GM11168 (cell line): ENCODE data around the gene IDH3G.
"Not testable (repeated sequence)": the region's sequence is repeated elsewhere in the genome, so short reads cannot be mapped to it uniquely, and the experiment has no call there.

ENCODE experiments used
- in situ Hi-C: fragments of 300-500 bp; cut with MboI; formaldehyde crosslinking; loops from one replicate; pipeline ENCODE4 v1.12.0; 2022; ENCODE audit warnings: low sequenced_read_pairs; ENCODE audit not compliant: unreplicated experiment

The IDH3G gene

GRCh38 chrX:153794018-153794896 lies at the start of gene IDH3G, which contains the start of gene SSR4:
Gene IDH3G (minus strand): TSS chrX:153794375. CDS start chrX:153794326, 49 bp downstream.
Gene SSR4 (plus strand): TSS chrX:153794668. CDS start chrX:153794688, 20 bp downstream.
- in situ Hi-C loops: no loop called here

DNA sequence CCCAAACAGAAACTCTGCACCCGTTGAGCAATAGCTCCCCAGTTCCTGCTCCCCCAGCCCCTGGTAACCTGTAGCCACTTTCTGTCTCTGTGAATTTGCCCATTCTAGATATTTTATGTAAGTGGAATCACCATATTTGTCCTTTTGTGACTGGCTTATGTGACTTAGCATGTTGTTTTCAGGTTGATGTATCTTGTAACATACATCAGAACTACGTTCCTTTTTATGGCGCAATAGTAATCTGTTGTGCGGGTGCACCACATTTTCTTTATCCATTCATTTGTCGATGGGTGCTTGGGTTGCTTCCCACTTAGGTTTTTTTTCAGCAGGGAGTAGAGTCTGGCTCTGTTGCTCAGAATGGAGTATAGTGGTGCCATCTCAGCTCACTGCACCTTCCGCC lies 42.7 kb upstream of the IDH3G start:
- in situ Hi-C loops: no loop called here

DNA sequence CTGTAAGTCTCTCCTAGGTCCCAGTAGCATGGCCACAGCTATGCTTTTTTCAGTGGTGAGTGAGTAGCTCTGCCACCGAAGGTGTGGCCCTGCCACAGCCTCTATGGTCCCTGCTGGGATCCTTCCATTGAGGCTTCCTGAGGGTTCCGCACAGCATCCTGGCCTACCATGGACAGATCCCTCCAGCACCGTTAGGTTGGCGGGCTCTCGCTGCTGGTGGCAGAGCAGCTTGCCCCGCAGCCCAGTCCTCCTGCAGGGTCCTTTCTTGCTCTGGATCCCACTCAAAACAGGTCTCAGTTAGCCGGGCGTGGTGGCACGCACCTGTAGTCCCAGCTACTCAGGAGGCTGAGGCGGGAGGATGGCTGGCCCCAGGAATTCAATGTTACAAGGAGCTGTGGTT lies 38.6 kb upstream of the IDH3G start:
- in situ Hi-C loops: no loop called here

- in situ Hi-C loops: no loop called here
Observed at GRCh38 chrX:153831429-153832150, 37.4 kb upstream of the IDH3G start.

GRCh38 chrX:153830640-153831428 lies 36.7 kb upstream of the IDH3G start:
- in situ Hi-C loops: no loop called here

GRCh38 chrX:153829799-153830639 lies 35.8 kb upstream of the IDH3G start, which contains the start of gene PDZD4:
Gene PDZD4 (minus strand): TSS chrX:153830544. CDS start chrX:153830298, 246 bp downstream.
- in situ Hi-C loops: no loop called here

DNA sequence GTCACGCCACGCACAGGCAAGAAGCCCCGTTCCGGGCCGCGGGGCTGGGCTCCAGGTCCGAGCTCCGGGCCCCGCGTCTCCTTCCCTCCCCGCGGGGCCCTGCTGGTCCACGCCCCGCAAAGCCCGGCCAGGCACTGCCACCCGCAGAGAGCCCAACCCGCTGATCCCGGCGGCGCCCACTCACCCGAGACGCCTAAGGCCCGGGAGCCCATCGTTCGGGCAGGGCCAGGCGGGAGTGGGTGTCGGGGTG lies 35.3 kb upstream of the IDH3G start:
- in situ Hi-C loops: no loop called here

- in situ Hi-C loops: no loop called here
Observed at GRCh38 chrX:153828723-153829548, 34.8 kb upstream of the IDH3G start.

GRCh38 chrX:153828308-153828707 lies 34.1 kb upstream of the IDH3G start:
- in situ Hi-C loops: no loop called here

DNA sequence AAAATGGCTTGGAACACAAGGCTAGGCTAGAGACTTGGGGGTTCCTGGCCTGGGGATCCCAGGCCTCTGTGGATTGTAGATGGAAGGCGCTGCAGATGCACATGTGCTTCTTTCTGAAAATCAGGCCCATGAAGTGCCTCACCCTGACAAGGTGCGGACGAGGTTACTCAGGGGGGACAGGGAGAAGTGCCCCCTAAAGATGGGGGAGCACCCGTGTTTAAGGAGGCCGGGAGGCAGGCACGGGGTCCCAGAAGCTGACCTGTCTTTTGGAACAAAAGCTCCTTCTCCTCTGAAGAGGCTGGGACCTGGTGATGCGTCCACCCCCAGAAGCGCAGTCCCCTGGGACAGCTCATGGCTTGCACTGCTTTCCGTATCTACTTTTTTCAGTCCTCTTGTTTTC lies 33.7 kb upstream of the IDH3G start:
- in situ Hi-C loops: no loop called here

DNA sequence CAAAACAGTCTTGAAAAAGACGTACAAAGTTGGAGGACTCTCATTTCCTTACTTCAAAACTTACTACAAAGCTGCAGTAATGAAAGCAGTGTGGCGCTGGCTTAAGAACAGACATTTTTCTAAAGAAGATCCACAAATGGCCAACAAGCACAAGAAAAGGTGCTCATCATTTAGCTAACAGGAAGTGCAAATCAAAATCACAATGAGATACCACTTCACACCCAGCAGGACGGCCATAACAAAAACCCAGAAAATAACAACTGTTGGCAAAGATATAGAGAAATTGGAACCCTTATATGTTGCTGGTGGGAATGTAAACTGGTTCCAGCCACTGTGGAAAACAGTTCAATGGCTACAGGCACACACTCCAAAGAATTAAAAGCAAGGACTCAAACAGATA lies 32.8 kb upstream of the IDH3G start:
- in situ Hi-C loops: no loop called here

DNA sequence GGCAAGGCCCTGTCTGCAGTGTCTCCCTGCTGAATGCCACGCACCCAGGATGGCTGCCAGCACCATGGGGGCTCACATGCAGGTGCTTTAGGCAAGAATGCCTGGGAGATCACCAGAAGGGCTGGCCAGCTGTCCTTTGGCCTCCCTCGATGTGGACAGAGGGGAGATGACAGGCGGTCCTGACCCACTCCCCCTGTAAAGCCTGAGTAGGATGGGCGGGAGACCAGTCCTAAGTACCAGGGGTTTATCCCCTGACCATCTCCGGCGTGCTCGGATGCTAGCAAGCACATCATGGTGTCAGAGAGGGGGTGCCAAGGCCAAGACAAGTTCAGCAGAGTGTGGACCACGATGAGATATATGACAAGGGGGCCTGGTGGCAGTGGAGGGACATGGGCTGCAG lies 30.9 kb upstream of the IDH3G start:
- in situ Hi-C loops: no loop called here

- in situ Hi-C loops: no loop called here
Observed at GRCh38 chrX:153824348-153824747, 30.2 kb upstream of the IDH3G start.

DNA sequence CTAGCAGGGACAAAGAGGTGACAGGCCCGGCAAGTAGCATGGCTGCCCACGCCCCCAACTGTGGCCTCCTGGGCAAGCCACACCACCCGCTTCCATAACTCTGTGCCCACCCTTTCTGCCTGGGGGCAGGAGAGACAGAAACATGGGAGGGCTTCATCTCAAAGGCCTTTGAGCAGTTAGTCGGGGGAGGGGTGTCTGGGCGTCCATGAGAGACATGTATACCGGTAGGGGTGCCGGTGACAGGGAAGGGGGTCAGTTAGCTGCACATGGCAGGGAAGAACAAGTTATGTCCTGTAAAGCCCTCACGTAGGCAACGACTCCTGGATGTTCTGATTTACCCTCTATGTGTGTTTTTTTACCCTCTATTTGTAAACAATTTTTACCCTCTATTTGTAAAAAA lies 26.9 kb upstream of the IDH3G start:
- in situ Hi-C loops: no loop called here

- in situ Hi-C loops: no loop called here
Observed at GRCh38 chrX:153820601-153821000, 26.4 kb upstream of the IDH3G start.

GRCh38 chrX:153819384-153820040 lies 25.3 kb upstream of the IDH3G start:
- in situ Hi-C loops: no loop called here

GRCh38 chrX:153818571-153819383 lies 24.6 kb upstream of the IDH3G start:
- in situ Hi-C loops: no loop called here

GRCh38 chrX:153818064-153818463 lies 23.9 kb upstream of the IDH3G start:
- in situ Hi-C loops: not testable (repeated sequence)
